ENCODE results near the gene HPCAL1. TPM values are rescaled to one million over a fixed set of nuclear protein-coding genes. Genes with fewer than 3 reads are reported as not detected.

Gene HPCAL1
- total and polyA plus RNA-seq, 3 donors from 2014 or later, result 99.5 to 263 (median 215) TPM

DNA sequence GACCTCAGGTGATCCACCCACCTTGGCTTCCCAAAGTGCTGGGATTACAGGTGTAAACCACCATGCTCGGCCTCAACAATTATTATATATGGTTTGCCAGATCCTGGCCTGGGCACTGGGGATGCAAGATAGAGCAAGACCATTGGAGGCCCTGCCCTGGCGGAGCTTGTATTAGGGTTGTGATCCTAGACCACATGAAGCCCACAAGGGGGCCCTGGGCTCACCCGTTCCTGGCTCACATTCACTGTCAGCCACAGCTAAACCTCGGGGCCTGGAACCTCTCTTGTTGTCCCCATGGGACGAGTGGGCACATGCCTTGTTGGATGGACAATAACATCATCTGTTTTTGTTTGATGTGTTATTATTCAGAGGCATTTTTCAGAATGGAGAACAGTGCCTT is 14.9 kb downstream of the HPCAL1 start:
- H3K4me1 ChIP-seq, result no peaks in the 10 kb centered on the region
- H3K9me3 ChIP-seq, result no peaks in the 10 kb centered on the region
- H3K36me3 ChIP-seq (ENCODE audit: low read depth, missing control alignments), result no peaks in the 10 kb centered on the region
- no peak overlapping the region for H3K27ac ChIP-seq
- intact Hi-C loops (cut with DNase I; ENCODE audit: low total_unique reads), result no loop called here
- TF ChIP-seq POLR2A (IDR thresholded peaks at IDR 0.05), result no peak
- TF ChIP-seq CTCF (IDR thresholded peaks at IDR 0.05), result no peak
- 77 to 83% methylated on average over 5 of the region's 5 CpGs for WGBS, 2 donors
- no peaks in the 10 kb centered on the region for H3K27me3 ChIP-seq
- DNase-seq, result no peak
- H3K4me3 ChIP-seq, result no peak overlapping the region

DNA sequence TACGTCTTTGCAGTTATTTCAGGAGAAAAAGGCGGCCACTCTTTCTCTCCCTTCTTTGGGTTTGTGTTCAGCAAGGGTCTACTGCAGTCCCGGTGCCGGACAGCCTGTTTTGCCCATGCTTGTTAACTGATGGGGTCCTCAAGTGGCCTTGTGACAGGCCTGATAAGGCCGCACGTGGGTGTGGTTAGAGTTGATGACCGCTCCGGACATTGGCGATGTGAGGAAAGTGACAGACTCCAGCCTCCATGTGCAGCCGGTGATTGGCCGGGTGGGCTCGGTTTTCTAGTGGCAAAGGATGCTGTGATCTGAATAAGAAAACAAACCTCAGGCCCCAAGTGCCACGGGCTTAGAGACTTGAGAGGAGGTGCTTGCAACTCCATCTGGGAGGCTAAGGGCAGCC is 15.6 kb downstream of the HPCAL1 start:
- no peaks in the 10 kb centered on the region for H3K4me1 ChIP-seq
- intact Hi-C loops (cut with DNase I; ENCODE audit: low total_unique reads), result no loop called here
- 91 to 93% methylated on average over 11 to 13 of the region's 13 CpGs for WGBS, 2 donors
- DNase-seq, result no peak
- no peaks in the 10 kb centered on the region for H3K36me3 ChIP-seq (ENCODE audit: low read depth, missing control alignments)
- TF ChIP-seq POLR2A (IDR thresholded peaks at IDR 0.05), result no peak
- no peak for TF ChIP-seq CTCF (IDR thresholded peaks at IDR 0.05)
- no peaks in the 10 kb centered on the region for H3K9me3 ChIP-seq
- H3K27ac ChIP-seq, result no peak overlapping the region
- no peaks in the 10 kb centered on the region for H3K27me3 ChIP-seq
- no peak overlapping the region for H3K4me3 ChIP-seq

DNA sequence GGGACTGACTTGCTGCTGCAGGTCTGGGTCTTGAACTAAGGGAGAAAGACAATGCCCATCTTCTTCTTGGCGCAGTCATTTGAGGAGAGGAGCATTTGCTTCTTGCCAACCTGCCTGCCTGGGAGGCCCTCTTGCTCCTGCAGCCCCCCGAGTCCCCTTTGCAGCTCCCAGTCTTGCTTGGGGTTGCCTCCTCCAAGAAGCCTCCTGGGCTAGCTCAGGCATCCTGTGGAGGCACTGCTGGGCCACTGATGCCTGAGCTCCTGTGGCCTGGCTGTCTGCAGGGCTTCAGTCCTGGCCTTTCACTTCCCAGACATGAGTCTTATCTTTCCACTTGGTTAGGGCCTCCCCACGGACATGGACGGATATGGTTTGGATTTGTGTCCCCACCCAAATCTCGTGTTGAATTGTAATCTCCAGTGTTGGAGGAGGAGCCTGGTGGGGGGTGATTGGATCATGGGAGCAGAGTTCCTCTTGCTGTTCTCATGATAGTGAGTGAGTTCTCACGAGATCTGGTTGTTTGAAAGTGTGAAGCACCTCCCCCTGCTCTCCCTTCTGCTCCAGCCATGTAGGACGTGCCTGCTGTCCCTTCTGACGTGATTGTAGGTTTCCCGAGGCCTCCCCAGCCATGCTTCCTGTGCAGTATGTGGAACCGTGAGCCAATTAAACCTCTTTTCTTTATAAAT is 17.3 kb downstream of the HPCAL1 start:
- Histone ChIP-seq H3K36me3 (ENCODE audit: low read depth, missing control alignments) (no peaks in the 10 kb centered on the region), H3K9me3 (no peaks in the 10 kb centered on the region), H3K4me1 (no peaks in the 10 kb centered on the region), H3K27ac (no peak overlapping the region), H3K4me3 (no peak overlapping the region), H3K27me3 (no peaks in the 10 kb centered on the region)
- DNase-seq, result no peak
- WGBS, 2 donors, result 83 to 86% methylated on average over 8 to 10 of the region's 10 CpGs
- intact Hi-C loops (cut with DNase I; ENCODE audit: low total_unique reads), result no loop called here
- no peak for TF ChIP-seq POLR2A (IDR thresholded peaks at IDR 0.05)
- no peak for TF ChIP-seq CTCF (IDR thresholded peaks at IDR 0.05)

- Histone ChIP-seq H3K4me3 (no peak overlapping the region), H3K9me3 (no peaks in the 10 kb centered on the region), H3K27me3 (no peaks in the 10 kb centered on the region), H3K4me1 (no peaks in the 10 kb centered on the region), H3K36me3 (ENCODE audit: low read depth, missing control alignments) (no peaks in the 10 kb centered on the region), H3K27ac (no peak overlapping the region)
- TF ChIP-seq CTCF (IDR thresholded peaks at IDR 0.05) (no peak), POLR2A (IDR thresholded peaks at IDR 0.05) (no peak)
- intact Hi-C loops (cut with DNase I; ENCODE audit: low total_unique reads), result no loop called here
- WGBS, 2 donors, result 97 to 98% methylated on average over 4 of the region's 4 CpGs
- DNase-seq, result no peak
These were observed 17.8 kb downstream of the HPCAL1 start for GRCh38 chr2:10320575-10320931.

- 66 to 73% methylated on average over 9 of the region's 9 CpGs for WGBS, 2 donors
- DNase-seq, result peak; percentile 55
- Histone ChIP-seq H3K27ac (no peak overlapping the region), H3K4me1 (no peaks in the 10 kb centered on the region), H3K36me3 (ENCODE audit: low read depth, missing control alignments) (no peaks in the 10 kb centered on the region), H3K4me3 (no peak overlapping the region), H3K9me3 (no peaks in the 10 kb centered on the region), H3K27me3 (no peaks in the 10 kb centered on the region)
- intact Hi-C loops (cut with DNase I; ENCODE audit: low total_unique reads), result no loop called here
- no peak for TF ChIP-seq CTCF (IDR thresholded peaks at IDR 0.05)
- TF ChIP-seq POLR2A (IDR thresholded peaks at IDR 0.05), result no peak
These were observed 18.2 kb downstream of the HPCAL1 start for GRCh38 chr2:10320933-10321332.

Measured in testis (tissue), 3 donors.